ENCODE measurements around the gene LRRC38.

GRCh38 chr1:13479171-13479856, 34.5 kb downstream of the LRRC38 start:
- TF ChIP-seq SIN3A (IDR thresholded peaks at IDR 0.05; ENCODE audit: borderline replicate concordance, insufficient read depth, low read length) (no peak), POLR2AphosphoS5 (IDR thresholded peaks at IDR 0.05; ENCODE audit: low read depth, low read length) (no peak)
